Loucy (cell line): Measurements from ENCODE around the gene ARHGEF33.

Experiments
- EZH2phosphoT487 ChIP-seq: fragments of 200-600 bp; IDR thresholded peaks from 2 replicates; pipeline ENCODE4 v1.6.1; 2018; ENCODE audit warnings: antibody characterized with exemption, mild to moderate bottlenecking, moderate library complexity, borderline replicate concordance
- TF ChIP-seq, protein P1 (sequence below): fragments of 200-600 bp; sonication (generic); conservative IDR thresholded peaks from 2 replicates; pipeline ENCODE4 v1.5.1; 2014; ENCODE audit warnings: mild to moderate bottlenecking, antibody characterized with exemption, low read length

GRCh38 chr2:39015424-39015823, 125.7 kb downstream of the ARHGEF33 start:
- TF ChIP-seq, protein P1, sequence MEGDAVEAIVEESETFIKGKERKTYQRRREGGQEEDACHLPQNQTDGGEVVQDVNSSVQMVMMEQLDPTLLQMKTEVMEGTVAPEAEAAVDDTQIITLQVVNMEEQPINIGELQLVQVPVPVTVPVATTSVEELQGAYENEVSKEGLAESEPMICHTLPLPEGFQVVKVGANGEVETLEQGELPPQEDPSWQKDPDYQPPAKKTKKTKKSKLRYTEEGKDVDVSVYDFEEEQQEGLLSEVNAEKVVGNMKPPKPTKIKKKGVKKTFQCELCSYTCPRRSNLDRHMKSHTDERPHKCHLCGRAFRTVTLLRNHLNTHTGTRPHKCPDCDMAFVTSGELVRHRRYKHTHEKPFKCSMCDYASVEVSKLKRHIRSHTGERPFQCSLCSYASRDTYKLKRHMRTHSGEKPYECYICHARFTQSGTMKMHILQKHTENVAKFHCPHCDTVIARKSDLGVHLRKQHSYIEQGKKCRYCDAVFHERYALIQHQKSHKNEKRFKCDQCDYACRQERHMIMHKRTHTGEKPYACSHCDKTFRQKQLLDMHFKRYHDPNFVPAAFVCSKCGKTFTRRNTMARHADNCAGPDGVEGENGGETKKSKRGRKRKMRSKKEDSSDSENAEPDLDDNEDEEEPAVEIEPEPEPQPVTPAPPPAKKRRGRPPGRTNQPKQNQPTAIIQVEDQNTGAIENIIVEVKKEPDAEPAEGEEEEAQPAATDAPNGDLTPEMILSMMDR = no peak
- no peak for TF ChIP-seq EZH2phosphoT487
